Right lobe of liver (tissue), 4 donors: ENCODE data around the gene NSG1.

Experiments used
- POLR2A ChIP-seq: fragments of 450-650 bp; IDR thresholded peaks from one replicate; pipeline ENCODE4 v1.6.1; 2017; ENCODE audit warnings: antibody characterized with exemption, mild to moderate bottlenecking
- TF ChIP-seq, protein P1 (sequence below), 4 donors: fragments of 200-600 bp in 3 of 4; fragments of 450-650 bp in 1 of 4; IDR thresholded peaks; one replicate each; pipeline versions ENCODE4 v1.5.1 to v1.8.0; 2016 to 2022; ENCODE audit warnings: antibody characterized with exemption in 4 of 4, mild to moderate bottlenecking in 2 of 4
- donor health status: DM: no; HTN: no; CAD: no.
- donor health status: DM: no; HTN: no; CAD: no.
- donor health status: DM: no; HTN: yes; CAD: no.

GRCh38 chr4:4408576-4409335 lies 21.9 kb downstream of the NSG1 start:
- TF ChIP-seq, protein P1, sequence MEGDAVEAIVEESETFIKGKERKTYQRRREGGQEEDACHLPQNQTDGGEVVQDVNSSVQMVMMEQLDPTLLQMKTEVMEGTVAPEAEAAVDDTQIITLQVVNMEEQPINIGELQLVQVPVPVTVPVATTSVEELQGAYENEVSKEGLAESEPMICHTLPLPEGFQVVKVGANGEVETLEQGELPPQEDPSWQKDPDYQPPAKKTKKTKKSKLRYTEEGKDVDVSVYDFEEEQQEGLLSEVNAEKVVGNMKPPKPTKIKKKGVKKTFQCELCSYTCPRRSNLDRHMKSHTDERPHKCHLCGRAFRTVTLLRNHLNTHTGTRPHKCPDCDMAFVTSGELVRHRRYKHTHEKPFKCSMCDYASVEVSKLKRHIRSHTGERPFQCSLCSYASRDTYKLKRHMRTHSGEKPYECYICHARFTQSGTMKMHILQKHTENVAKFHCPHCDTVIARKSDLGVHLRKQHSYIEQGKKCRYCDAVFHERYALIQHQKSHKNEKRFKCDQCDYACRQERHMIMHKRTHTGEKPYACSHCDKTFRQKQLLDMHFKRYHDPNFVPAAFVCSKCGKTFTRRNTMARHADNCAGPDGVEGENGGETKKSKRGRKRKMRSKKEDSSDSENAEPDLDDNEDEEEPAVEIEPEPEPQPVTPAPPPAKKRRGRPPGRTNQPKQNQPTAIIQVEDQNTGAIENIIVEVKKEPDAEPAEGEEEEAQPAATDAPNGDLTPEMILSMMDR (IDR thresholded peaks at IDR 0.05) = no peak
- TF ChIP-seq POLR2A = no peak
